Activated T-cell treated with anti-CD3 and anti-CD28 coated beads for 1 hour (primary cell): Measurements from ENCODE around the gene C8G.

ENCODE experiments used
- DNase-seq: peaks from one replicate; pipeline ENCODE4 v3.0.0-alpha.2; 2020; ENCODE audit warnings: low read depth

C8G gene

GRCh38 chr9:136953771-136954269 is 8.8 kb downstream of the C8G start:
- DNase-seq: no peak

DNA sequence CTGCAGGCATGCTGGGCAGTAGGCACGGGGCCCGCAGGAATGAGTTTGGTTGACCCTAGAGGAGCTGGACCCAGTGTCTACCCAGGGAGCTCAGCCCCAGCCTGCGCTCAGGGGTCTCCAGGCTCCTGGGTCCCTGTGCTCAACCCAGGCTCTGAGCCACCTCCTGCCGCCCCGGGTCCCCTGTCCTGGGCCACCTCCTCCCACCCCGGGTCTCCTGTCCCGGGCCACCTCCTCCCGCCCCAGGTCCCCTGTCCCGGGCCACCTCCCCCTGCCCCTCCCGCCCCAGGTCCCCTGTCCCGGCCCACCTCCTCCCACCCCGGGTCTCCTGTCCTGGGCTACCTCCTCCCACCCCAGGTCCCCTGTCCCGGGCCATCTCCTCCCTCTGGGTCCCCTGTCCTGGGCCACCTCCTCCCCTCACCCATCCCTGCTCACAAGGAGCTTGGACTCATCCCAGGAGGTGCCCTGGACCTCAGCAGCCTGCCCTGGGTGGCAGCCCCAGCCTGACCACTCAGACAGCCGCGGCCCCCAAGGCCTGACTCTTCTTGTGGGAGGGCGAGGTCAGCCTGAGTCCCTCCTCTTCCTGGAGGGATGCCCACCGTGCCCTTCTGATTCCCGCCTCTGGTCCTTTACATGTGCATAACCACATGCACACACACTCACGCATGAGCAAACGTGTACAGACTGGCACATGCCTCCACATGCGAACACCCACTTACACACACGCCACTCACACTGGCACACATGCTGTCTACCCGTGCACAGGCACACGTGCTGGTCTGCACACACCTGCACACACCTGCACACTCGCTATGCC is 9.4 kb downstream of the C8G start:
- no peak for DNase-seq

DNA sequence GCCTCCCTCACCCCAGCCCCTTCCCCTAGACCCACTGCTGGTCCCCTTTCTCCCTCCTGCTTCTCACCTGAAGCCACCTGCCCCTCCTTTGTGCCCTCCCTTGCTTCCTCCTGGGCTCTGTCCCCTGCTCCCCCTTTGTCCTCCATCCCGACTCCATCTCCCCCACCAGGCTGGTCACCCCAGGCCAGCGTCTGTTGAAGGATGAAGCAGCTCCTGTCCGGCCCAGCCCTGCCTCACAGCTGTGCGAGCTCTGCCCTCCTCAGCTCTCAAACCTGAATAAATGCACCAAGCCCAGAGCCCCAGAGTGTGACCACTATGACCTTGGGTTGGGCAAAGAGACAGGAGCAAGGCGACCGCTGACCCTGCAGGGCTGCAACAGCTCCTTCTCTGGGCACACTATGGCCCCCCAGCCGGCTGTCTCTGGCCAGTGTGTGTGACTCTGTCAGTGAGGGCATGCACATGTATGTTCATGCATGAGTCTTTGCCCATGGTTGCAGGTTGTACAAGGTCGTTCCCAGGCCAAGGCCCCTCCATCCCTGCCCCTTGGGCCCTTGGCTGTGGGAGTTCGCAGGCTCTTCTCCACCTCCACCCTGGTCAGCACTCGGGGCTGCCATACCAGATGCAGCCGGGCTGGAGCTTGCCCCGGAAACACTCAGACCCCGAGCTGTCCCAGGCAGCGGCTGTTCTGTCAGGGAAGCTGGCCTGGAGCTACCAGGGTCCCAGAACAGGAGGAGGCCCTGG is 10.3 kb downstream of the C8G start:
- no peak for DNase-seq

DNA sequence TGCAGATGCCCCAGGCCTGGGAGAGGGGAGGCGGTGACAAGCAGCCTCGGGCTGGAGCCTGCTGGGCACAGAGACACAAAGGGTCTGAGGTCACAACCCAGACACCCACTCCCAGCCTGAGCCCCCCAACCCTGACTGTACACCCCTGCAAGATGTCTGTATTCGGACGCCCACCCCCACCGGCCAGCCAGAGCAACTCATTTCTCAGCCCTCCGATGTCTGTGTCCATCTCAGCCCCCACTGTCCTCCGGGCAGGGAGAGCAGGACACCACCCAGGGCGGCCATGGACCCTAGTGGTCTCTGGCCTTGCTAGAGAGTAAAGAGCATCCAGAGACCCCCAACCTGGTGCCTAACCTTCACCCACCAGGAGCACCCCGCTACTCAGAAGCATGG is 10.9 kb downstream of the C8G start:
- no peak for DNase-seq

GRCh38 chr9:136956604-136957003 is 11.6 kb downstream of the C8G start:
- DNase-seq: no peak

DNA sequence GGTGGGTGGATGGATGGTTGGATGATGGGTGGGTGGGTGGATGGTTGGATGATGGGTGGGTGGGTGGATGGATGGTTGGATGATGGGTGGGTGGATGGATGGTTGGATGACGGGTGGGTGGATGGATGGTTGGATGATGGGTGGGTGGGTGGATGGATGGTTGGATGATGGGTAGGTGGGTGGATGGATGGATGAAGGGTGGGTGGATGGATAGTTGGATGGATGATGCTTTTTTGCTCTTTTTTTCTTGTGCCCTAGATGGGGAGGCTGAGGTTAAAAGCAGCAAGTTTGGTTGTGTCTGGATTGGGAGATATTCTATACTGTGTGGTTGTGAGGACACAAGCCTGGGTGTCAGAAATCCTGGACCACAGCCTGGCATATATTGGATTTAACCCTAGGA is 12.4 kb downstream of the C8G start:
- DNase-seq: no peak

DNA sequence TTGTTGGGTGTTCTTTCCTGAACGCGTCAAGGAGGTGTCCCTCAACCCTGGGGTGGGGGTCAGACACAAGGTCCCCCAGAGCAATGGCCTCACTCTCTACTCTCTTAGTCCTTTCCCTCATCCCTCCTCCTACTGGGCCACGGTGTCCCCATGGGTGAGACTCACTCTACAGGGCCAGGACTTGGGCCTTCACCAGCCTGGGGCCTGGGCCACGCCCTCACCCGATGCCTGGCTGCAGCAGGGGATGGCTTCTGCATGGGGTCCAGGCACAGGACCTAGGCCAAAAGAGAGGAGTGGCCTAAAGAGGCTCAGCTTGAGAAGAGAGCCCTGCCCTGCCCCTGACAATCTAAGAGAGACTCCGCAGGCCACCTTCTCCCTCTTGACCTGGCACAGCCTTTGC is 12.9 kb downstream of the C8G start:
- DNase-seq: no peak

- DNase-seq: no peak
These were observed 13.4 kb downstream of the C8G start for GRCh38 chr9:136958473-136958872.

GRCh38 chr9:136958898-136959850 is 14.1 kb downstream of the C8G start:
- DNase-seq: no peak

GRCh38 chr9:136960212-136960937 is 15.3 kb downstream of the C8G start:
- DNase-seq: no peak

DNA sequence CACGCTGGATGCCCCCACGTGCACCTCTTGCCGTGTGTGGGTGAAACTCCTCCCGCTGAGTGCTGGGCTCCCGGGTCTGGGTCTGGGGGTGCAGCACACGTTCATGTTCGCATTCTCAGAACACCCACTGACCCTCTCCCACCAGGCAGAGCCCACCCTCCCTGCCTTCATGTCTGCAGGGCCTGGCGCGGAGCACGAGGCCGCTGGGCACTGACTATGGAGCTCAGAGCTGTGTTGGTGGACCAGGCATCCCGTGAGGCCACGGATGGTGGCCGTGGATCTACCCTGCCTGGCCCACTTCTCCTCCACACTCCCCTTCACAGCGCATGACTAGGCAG is 15.9 kb downstream of the C8G start:
- DNase-seq: no peak

DNA sequence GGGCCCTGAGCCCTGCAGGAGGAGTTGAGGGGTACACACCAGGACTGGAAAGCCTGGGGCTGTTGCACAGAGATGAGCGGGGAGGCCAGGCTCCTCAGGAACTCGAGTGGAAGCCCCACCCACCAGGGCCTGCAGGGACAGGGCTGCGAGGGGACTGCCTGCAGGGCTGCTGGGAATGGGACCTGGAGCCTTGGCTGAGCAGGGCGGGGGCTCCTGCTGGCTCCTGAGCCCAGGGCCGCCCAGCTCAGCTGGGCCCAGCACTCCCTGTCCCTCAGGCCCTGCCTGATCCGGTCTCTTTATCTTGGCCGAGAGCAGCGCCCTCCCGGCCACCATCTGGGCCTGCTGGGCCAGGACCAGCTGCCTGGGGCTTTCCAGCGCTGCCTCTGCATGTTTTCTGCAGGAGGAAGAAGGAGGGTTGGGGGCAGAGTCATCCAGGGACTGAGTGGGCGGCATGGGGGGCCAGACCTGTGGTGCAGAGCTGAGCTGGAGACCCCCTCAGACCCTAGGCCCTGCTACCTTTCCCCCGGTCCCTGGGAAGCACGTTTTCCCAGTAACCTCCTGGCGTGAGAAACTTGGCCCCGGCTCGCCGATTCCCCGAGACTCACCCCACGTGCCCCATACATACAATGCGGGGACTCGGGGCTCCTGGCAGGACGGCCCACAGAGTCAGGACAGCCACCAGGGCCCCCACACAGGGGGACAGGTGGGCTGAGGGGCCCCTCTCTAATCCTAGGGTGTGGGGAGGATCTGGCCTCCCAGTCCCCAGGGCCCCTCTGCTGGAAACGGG is 16.4 kb downstream of the C8G start:
- no peak for DNase-seq

DNA sequence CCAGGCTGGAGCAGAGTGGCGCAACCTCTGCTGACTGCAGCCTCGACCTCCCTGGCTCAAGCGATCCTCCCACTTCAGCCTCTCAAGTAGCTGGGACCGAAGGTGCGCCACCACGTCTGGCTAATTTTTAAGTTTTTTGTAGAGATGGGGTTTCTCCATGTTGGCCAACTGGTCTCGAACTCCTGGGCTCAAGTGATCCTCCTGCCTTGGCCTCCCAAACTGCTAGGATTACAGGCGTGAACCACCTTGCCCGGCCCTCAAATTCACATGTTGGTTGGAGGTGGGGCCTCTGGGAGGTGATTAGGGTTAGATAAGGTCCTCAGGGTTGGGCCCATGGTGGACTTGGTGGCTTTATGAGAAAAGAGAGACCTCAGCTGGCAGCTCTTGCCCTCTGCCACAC is 17.1 kb downstream of the C8G start:
- no peak for DNase-seq

GRCh38 chr9:136962701-136963248 is 17.7 kb downstream of the C8G start:
- no peak for DNase-seq

DNA sequence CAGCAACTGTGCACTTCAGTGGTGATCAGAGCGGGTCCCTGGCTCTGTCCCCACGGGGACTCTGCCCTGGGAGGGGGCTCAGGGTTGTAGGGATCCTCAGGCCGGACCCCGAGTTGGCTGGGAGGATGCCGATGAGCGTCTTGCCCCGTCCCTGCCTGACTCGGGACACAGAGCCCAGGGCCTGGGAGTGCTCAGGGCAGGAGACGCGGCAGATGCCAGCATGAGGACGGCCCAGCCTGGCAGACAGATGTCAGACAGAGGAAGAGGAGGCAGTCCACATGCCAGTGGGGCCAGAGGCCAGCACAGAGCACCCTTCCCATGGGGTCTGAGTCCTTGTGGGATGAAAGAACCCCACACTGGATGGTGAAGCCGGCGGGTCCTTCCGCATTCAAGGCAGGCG is 18.3 kb downstream of the C8G start:
- no peak for DNase-seq

DNA sequence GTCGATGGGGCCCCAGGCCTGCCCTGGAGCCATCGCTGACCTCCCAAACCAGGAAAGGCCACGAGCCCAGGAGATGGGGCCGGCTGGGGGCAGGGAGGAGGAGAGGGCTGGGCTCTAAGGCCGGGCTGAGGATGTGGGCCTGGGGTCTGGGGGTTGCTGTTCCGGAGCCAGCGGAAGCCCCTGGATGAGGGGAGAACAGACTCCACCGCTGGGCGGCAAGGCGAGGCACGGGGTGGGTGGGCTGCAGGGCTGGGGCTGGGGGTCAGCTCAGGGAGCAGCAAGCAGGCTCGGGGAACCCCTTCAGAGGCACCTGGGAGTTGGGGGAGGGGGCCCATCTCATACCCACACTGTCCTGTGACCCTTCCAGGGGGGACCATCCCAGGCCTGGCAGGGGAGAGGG is 18.7 kb downstream of the C8G start:
- DNase-seq: no peak

DNA sequence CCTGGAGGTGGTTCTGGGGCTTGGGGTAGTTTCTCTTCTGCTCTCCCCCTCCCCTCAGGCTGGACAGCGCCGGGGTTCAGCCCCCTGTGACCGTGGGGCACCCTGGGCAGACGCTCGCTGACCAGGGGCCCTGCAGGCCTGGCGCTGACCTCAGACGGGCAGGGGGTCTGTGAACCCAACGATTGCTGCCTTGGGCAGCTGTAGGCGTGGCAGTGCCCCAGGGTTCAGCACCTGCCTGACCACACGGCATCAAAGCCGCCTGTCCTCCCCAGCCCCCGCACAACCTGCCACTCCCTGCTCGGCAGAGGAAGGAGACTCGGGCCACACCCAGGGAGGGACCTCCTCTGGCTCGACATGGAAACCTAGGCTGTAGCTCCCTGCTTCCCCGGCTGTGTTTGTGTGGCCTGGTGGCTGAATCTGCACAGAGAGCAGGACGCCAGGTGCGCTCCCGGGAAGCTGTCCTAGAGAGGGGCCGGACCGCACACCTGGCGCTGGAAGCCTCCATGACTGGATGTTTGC is 19.2 kb downstream of the C8G start:
- DNase-seq: no peak

DNA sequence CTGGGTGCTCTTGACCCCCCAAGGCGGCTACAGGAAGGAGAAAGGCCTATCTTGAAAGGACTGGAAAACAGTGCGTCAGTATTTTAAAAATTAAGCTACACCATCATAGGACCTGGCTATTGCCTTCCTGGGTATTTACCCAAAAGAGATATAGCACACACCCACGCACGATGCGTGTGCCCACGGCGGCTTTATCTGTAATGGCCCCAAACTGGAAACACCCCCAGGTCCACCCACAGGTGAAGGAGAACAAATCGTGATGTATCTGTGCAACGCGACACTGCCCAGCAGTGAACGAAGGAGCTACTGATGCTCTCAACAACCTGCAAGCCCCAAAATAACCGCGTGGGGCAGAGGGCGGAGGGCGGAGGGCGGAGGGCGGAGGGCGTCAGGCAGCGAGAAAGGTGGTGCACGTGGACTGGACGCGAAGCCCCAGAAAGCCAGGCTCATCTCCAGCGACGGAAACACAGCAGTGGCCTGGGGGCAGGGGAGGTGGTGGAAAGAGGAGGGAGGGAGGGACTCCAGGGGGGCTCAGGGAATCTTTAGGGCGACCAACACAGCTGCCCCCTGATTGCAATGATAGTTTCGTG is 19.9 kb downstream of the C8G start:
- DNase-seq: no peak

GRCh38 chr9:136965771-136966484 is 20.9 kb downstream of the C8G start:
- no peak for DNase-seq
